GM23338 (cell line): ENCODE results near the gene MYLK. TPM values are rescaled to one million over a fixed set of nuclear protein-coding genes. Genes with fewer than 3 reads are reported as not detected.
A peak's percentile ranks its signal among the peaks of the same experiment; 100 is the strongest.

Source experiments
- ATAC-seq: fragments of 200-7000 bp; cut with Tn5 transposase; 3 replicates; pipeline ENCODE4 v1.9.1; 2020
- DNase-seq: peaks from one replicate; pipeline ENCODE4 v3.0.0-alpha.2; 2015; ENCODE audit warnings: low spot score
- H2AFZ ChIP-seq: fragments of 200-600 bp; sonication (generic); 2 replicates; pipeline ENCODE4 v1.8.0; 2016; ENCODE audit warnings: antibody characterized with exemption, mild to moderate bottlenecking, moderate library complexity
- H3F3A ChIP-seq: fragments of 200-600 bp; sonication (generic); replicated peaks from 2 replicates; pipeline ENCODE4 v1.8.0; 2017; ENCODE audit warnings: antibody characterized with exemption, mixed run types, low read depth
- H3K27ac ChIP-seq: fragments of 200-600 bp; sonication (generic); 2 replicates; pipeline ENCODE4 v1.6.1; 2016; ENCODE audit warnings: low read depth
- H3K27me3 ChIP-seq: fragments of 200-600 bp; sonication (generic); 2 replicates; pipeline ENCODE4 v1.8.0; 2016; ENCODE audit warnings: mild to moderate bottlenecking, mixed run types, moderate library complexity; ENCODE audit not compliant: insufficient read depth
- H3K36me3 ChIP-seq: fragments of 200-600 bp; sonication (generic); 2 replicates; pipeline ENCODE4 v1.8.0; 2016; ENCODE audit warnings: mild to moderate bottlenecking; ENCODE audit not compliant: insufficient read depth
- H3K4me1 ChIP-seq: fragments of 200-600 bp; sonication (generic); 2 replicates; pipeline ENCODE4 v1.8.0; 2016; ENCODE audit warnings: mild to moderate bottlenecking, moderate library complexity; ENCODE audit not compliant: insufficient read depth
- H3K4me2 ChIP-seq: fragments of 200-600 bp; sonication (generic); 2 replicates; pipeline ENCODE4 v1.7.1; 2017; ENCODE audit warnings: mixed run types
- H3K4me3 ChIP-seq: fragments of 200-600 bp; sonication (generic); 2 replicates; pipeline ENCODE4 v1.6.1; 2016; ENCODE audit warnings: mixed run types
- H3K79me2 ChIP-seq: fragments of 200-600 bp; sonication (generic); replicated peaks from 2 replicates; pipeline ENCODE4 v1.8.0; 2017; ENCODE audit warnings: mild to moderate bottlenecking; ENCODE audit not compliant: insufficient read depth
- H3K9me2 ChIP-seq: fragments of 200-600 bp; sonication (generic); 2 replicates; pipeline ENCODE4 v1.8.0; 2017; ENCODE audit not compliant: insufficient read depth
- H4K20me1 ChIP-seq: fragments of 200-600 bp; sonication (generic); replicated peaks from 2 replicates; pipeline ENCODE4 v1.8.0; 2017; ENCODE audit warnings: mild to moderate bottlenecking; ENCODE audit not compliant: insufficient read depth
- H3K27ac Mint-ChIP-seq: 2 replicates; pipeline ENCODE4 v1.8.0; 2020; ENCODE audit warnings: inconsistent platforms, mild to moderate bottlenecking, moderate library complexity, mixed read lengths
- H3K27me3 Mint-ChIP-seq: 3 replicates; pipeline ENCODE4 v1.8.0; 2022; ENCODE audit warnings: low read depth, mild to moderate bottlenecking, moderate library complexity, mixed read lengths, inconsistent platforms; ENCODE audit not compliant: insufficient read depth, poor library complexity
- H3K36me3 Mint-ChIP-seq: 3 replicates; pipeline ENCODE4 v1.8.0; 2021; ENCODE audit warnings: low read depth, mild to moderate bottlenecking, inconsistent platforms, moderate library complexity, mixed read lengths
- H3K4me1 Mint-ChIP-seq: 3 replicates; pipeline ENCODE4 v1.8.0; 2020; ENCODE audit warnings: mild to moderate bottlenecking, inconsistent platforms, mixed read lengths
- H3K4me3 Mint-ChIP-seq: 3 replicates; pipeline ENCODE4 v1.8.0; 2021; ENCODE audit warnings: moderate library complexity, mild to moderate bottlenecking, inconsistent platforms, mixed read lengths
- H3K9me3 Mint-ChIP-seq: 3 replicates; pipeline ENCODE4 v1.8.0; 2020; ENCODE audit warnings: moderate library complexity, mild to moderate bottlenecking, inconsistent platforms, mixed read lengths
- EZH2 ChIP-seq: fragments of 200-600 bp; sonication (generic); IDR thresholded peaks from one replicate; pipeline ENCODE4 v1.8.0; 2017; ENCODE audit warnings: antibody characterized with exemption, mild to moderate bottlenecking, low read depth; ENCODE audit not compliant: unreplicated experiment
- EZH2phosphoT487 ChIP-seq: fragments of 200-600 bp; sonication (generic); IDR thresholded peaks from one replicate; pipeline ENCODE4 v1.8.1; 2018; ENCODE audit warnings: antibody characterized with exemption; ENCODE audit not compliant: unreplicated experiment
- NANOG ChIP-seq: IDR thresholded peaks from 2 replicates; pipeline ENCODE4 v1.6.1; 2016; ENCODE audit warnings: antibody characterized with exemption, borderline replicate concordance
- STAT1 ChIP-seq: IDR thresholded peaks from one replicate; pipeline ENCODE4 v1.6.1; 2016; ENCODE audit warnings: antibody characterized with exemption; ENCODE audit not compliant: unreplicated experiment
- ZNF114 ChIP-seq: fragments of 250-450 bp; sonication (Bioruptor Pico); IDR thresholded peaks from 2 replicates; pipeline ENCODE4 v1.5.0; 2020; ENCODE audit warnings: mild to moderate bottlenecking, moderate library complexity
- ZNF331 ChIP-seq: fragments of 250-450 bp; sonication (Bioruptor Pico); IDR thresholded peaks from 2 replicates; pipeline ENCODE4 v1.5.0; 2020; ENCODE audit warnings: low read depth, mild to moderate bottlenecking, moderate library complexity
- polyA plus RNA-seq: library from polyadenylated mRNA; unstranded; fragments of >200 nt; fragmentation: Nextera tagmentation; extraction: Ambion mirVana; gene quantifications from 2 replicates; pipeline ENCODE4 v1.2.1, GENCODE V29; 2016
- total RNA-seq: library from RNA; depleted of rRNA; stranded (reverse); fragments of >200 nt; shearing (Covaris generic); gene quantifications from 2 replicates; pipeline ENCODE4 v1.2.3, GENCODE V29; 2014
- TF ChIP-seq, protein P1 (sequence below), 2 experiments: fragments of 200-600 bp in 1 of 2; sonication (generic) in 1 of 2; conservative IDR thresholded peaks; 2 replicates each; pipeline versions ENCODE4 v1.5.1 to v1.6.1; 2016 to 2017; ENCODE audit warnings: antibody characterized with exemption in 2 of 2, low read depth in 2 of 2, mild to moderate bottlenecking in 2 of 2, moderate library complexity in 1 of 2
- TF ChIP-seq, protein P2 (sequence below): fragments of 250-450 bp; sonication (Bioruptor Pico); IDR thresholded peaks from 2 replicates; pipeline ENCODE4 v1.5.0; 2020; ENCODE audit warnings: mild to moderate bottlenecking, moderate library complexity
- TF ChIP-seq, protein P3 (sequence below): IDR thresholded peaks from one replicate; pipeline ENCODE4 v1.6.1; 2018; ENCODE audit warnings: antibody characterized with exemption; ENCODE audit not compliant: unreplicated experiment

Gene MYLK
- total and polyA plus RNA-seq, 2 experiments from 2014 or later: 11.5 to 17.9 TPM

DNA sequence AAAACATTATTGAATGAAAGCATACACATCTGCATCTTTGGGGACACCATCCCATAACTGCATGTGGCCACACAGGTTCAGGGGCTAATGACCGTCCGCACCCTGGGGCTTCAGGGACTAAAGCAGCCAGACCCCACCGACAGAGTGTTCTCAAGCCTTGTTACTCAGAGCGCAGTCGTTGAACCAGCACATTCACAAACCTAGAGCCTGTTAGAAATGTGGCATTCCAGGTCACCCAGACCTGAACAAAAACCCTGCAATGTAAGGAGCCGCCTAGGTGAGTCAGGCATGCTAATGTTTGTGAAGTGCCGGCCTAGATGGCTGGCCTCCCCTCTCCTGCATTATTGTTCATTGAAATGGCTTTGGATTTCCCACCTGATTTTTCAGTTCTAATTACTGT lies 247.0 kb downstream of the MYLK start:
- H3K4me2 ChIP-seq: peak overlapping the region; percentile 55
- DNase-seq: peak; percentile 57
- peaks cover 61% of the 10 kb centered on the region for H3K4me1 Mint-ChIP-seq

DNA sequence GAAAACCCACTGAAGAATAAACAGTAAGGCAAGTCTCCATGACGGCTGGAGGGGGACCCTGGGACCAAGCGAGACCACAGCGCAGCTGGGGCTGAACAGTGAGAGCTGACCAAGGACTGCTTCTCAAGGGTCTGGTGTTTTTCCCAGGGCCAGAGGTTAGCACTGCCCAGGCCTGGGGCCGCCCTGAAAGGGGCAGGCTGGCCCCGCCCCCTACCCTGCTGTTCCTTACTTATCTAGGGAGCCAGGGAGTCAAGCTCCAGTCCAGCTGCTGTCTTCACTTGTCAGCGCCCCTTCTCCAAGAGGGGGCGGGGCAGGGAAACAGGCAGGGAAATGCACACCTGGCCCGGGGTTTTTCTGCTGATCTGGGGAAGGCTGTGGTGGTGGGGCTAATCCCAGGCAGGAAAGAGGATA lies 247.7 kb downstream of the MYLK start:
- Mint-ChIP-seq H3K27ac (peak overlapping the region; percentile 80; the same call in 1 of the 2 replicates), H3K4me1 (peaks cover 60% of the 10 kb centered on the region), H3K27me3 (peaks cover 13% of the 10 kb centered on the region)
- TF ChIP-seq, protein P1, sequence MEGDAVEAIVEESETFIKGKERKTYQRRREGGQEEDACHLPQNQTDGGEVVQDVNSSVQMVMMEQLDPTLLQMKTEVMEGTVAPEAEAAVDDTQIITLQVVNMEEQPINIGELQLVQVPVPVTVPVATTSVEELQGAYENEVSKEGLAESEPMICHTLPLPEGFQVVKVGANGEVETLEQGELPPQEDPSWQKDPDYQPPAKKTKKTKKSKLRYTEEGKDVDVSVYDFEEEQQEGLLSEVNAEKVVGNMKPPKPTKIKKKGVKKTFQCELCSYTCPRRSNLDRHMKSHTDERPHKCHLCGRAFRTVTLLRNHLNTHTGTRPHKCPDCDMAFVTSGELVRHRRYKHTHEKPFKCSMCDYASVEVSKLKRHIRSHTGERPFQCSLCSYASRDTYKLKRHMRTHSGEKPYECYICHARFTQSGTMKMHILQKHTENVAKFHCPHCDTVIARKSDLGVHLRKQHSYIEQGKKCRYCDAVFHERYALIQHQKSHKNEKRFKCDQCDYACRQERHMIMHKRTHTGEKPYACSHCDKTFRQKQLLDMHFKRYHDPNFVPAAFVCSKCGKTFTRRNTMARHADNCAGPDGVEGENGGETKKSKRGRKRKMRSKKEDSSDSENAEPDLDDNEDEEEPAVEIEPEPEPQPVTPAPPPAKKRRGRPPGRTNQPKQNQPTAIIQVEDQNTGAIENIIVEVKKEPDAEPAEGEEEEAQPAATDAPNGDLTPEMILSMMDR (conservative IDR thresholded peaks at IDR 0.05; ENCODE audit: low read depth in 2 of 2): no peak
- TF ChIP-seq EZH2: no peak
- TF ChIP-seq ZNF331 (CRISPR knock-in tag): no peak
- TF ChIP-seq ZNF114 (CRISPR knock-in tag): no peak
- TF ChIP-seq, protein P2, sequence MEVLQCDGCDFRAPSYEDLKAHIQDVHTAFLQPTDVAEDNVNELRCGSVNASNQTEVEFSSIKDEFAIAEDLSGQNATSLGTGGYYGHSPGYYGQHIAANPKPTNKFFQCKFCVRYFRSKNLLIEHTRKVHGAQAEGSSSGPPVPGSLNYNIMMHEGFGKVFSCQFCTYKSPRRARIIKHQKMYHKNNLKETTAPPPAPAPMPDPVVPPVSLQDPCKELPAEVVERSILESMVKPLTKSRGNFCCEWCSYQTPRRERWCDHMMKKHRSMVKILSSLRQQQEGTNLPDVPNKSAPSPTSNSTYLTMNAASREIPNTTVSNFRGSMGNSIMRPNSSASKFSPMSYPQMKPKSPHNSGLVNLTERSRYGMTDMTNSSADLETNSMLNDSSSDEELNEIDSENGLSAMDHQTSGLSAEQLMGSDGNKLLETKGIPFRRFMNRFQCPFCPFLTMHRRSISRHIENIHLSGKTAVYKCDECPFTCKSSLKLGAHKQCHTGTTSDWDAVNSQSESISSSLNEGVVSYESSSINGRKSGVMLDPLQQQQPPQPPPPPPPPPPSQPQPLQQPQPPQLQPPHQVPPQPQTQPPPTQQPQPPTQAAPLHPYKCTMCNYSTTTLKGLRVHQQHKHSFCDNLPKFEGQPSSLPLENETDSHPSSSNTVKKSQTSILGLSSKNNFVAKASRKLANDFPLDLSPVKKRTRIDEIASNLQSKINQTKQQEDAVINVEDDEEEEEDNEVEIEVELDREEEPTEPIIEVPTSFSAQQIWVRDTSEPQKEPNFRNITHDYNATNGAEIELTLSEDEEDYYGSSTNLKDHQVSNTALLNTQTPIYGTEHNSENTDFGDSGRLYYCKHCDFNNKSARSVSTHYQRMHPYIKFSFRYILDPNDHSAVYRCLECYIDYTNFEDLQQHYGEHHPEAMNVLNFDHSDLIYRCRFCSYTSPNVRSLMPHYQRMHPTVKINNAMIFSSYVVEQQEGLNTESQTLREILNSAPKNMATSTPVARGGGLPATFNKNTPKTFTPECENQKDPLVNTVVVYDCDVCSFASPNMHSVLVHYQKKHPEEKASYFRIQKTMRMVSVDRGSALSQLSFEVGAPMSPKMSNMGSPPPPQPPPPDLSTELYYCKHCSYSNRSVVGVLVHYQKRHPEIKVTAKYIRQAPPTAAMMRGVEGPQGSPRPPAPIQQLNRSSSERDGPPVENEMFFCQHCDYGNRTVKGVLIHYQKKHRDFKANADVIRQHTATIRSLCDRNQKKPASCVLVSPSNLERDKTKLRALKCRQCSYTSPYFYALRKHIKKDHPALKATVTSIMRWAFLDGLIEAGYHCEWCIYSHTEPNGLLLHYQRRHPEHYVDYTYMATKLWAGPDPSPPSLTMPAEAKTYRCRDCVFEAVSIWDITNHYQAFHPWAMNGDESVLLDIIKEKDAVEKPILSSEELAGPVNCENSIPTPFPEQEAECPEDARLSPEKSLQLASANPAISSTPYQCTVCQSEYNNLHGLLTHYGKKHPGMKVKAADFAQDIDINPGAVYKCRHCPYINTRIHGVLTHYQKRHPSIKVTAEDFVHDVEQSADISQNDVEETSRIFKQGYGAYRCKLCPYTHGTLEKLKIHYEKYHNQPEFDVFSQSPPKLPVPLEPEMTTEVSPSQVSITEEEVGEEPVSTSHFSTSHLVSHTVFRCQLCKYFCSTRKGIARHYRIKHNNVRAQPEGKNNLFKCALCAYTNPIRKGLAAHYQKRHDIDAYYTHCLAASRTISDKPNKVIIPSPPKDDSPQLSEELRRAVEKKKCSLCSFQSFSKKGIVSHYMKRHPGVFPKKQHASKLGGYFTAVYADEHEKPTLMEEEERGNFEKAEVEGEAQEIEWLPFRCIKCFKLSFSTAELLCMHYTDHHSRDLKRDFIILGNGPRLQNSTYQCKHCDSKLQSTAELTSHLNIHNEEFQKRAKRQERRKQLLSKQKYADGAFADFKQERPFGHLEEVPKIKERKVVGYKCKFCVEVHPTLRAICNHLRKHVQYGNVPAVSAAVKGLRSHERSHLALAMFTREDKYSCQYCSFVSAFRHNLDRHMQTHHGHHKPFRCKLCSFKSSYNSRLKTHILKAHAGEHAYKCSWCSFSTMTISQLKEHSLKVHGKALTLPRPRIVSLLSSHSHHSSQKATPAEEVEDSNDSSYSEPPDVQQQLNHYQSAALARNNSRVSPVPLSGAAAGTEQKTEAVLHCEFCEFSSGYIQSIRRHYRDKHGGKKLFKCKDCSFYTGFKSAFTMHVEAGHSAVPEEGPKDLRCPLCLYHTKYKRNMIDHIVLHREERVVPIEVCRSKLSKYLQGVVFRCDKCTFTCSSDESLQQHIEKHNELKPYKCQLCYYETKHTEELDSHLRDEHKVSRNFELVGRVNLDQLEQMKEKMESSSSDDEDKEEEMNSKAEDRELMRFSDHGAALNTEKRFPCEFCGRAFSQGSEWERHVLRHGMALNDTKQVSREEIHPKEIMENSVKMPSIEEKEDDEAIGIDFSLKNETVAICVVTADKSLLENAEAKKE (CRISPR knock-in tag): no peak

More for the DNA sequence above, 247.0 kb downstream of the MYLK start:
- Histone ChIP-seq H3K79me2 (no peaks in the 10 kb centered on the region), H3K36me3 (no peaks in the 10 kb centered on the region; the same call in 1 of the 2 replicates), H3F3A (no peaks in the 10 kb centered on the region; the same call in 1 of the 2 replicates), H3K9me2 (no peaks in the 10 kb centered on the region), H3K27me3 (no peaks in the 10 kb centered on the region), H3K4me1 (peaks cover 27% of the 10 kb centered on the region), H3K27ac (peak overlapping the region; percentile 37; the same call in 1 of the 2 replicates), H2AFZ (no peak overlapping the region), H4K20me1 (no peaks in the 10 kb centered on the region), H3K4me3 (no peak overlapping the region)
- H3K36me3 Mint-ChIP-seq: no peaks in the 10 kb centered on the region
- H3K9me3 Mint-ChIP-seq: no peaks in the 10 kb centered on the region
- peak; percentile 18 for ATAC-seq
- H3K4me3 Mint-ChIP-seq: peak overlapping the region; percentile 32; the same call in 1 of the 3 replicates
- H3K27me3 Mint-ChIP-seq: peaks cover 13% of the 10 kb centered on the region
- no peak for TF ChIP-seq EZH2phosphoT487
- TF ChIP-seq, protein P3, sequence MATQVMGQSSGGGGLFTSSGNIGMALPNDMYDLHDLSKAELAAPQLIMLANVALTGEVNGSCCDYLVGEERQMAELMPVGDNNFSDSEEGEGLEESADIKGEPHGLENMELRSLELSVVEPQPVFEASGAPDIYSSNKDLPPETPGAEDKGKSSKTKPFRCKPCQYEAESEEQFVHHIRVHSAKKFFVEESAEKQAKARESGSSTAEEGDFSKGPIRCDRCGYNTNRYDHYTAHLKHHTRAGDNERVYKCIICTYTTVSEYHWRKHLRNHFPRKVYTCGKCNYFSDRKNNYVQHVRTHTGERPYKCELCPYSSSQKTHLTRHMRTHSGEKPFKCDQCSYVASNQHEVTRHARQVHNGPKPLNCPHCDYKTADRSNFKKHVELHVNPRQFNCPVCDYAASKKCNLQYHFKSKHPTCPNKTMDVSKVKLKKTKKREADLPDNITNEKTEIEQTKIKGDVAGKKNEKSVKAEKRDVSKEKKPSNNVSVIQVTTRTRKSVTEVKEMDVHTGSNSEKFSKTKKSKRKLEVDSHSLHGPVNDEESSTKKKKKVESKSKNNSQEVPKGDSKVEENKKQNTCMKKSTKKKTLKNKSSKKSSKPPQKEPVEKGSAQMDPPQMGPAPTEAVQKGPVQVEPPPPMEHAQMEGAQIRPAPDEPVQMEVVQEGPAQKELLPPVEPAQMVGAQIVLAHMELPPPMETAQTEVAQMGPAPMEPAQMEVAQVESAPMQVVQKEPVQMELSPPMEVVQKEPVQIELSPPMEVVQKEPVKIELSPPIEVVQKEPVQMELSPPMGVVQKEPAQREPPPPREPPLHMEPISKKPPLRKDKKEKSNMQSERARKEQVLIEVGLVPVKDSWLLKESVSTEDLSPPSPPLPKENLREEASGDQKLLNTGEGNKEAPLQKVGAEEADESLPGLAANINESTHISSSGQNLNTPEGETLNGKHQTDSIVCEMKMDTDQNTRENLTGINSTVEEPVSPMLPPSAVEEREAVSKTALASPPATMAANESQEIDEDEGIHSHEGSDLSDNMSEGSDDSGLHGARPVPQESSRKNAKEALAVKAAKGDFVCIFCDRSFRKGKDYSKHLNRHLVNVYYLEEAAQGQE: no peak
- no peak for TF ChIP-seq NANOG
- TF ChIP-seq ZNF331 (CRISPR knock-in tag): no peak
- no peak for TF ChIP-seq ZNF114 (CRISPR knock-in tag)
- no peak for TF ChIP-seq STAT1
- peak overlapping the region; percentile 89 for H3K27ac Mint-ChIP-seq

More for the DNA sequence above, 247.7 kb downstream of the MYLK start:
- Histone ChIP-seq H3F3A (no peaks in the 10 kb centered on the region; the same call in 1 of the 2 replicates), H4K20me1 (no peaks in the 10 kb centered on the region), H3K4me3 (no peak overlapping the region), H3K4me2 (peak overlapping the region; percentile 55), H3K79me2 (no peaks in the 10 kb centered on the region), H3K9me2 (no peaks in the 10 kb centered on the region), H3K27me3 (no peaks in the 10 kb centered on the region), H2AFZ (no peak overlapping the region), H3K36me3 (no peaks in the 10 kb centered on the region), H3K27ac (0 out of 2 replicates have a peak overlapping the region, but pooled peaks have one; percentile 37), H3K4me1 (peaks cover 34% of the 10 kb centered on the region)
- peak; percentile 91 for ATAC-seq
- no peaks in the 10 kb centered on the region for H3K36me3 Mint-ChIP-seq
- H3K4me3 Mint-ChIP-seq: 0 out of 3 replicates have a peak overlapping the region, but pooled peaks have one; percentile 19
- peak; percentile 94 for DNase-seq
- no peaks in the 10 kb centered on the region for H3K9me3 Mint-ChIP-seq
